ENCODE results near the gene LSM7.

The LSM7 gene

GRCh38 chr19:2328401-2329148, at the start of gene LSM7, which contains the start of gene SPPL2B:
TSS of gene LSM7 (minus strand) at chr19:2328586. CDS start at chr19:2328566, 20 bp downstream.
TSS of gene SPPL2B (plus strand) at chr19:2328684. CDS start at chr19:2328710, 26 bp downstream.
- DNase-seq: peak; percentile 88

- DNase-seq: no peak
Measured at GRCh38 chr19:2376784-2377519, 48.6 kb upstream of the LSM7 start.

DNA sequence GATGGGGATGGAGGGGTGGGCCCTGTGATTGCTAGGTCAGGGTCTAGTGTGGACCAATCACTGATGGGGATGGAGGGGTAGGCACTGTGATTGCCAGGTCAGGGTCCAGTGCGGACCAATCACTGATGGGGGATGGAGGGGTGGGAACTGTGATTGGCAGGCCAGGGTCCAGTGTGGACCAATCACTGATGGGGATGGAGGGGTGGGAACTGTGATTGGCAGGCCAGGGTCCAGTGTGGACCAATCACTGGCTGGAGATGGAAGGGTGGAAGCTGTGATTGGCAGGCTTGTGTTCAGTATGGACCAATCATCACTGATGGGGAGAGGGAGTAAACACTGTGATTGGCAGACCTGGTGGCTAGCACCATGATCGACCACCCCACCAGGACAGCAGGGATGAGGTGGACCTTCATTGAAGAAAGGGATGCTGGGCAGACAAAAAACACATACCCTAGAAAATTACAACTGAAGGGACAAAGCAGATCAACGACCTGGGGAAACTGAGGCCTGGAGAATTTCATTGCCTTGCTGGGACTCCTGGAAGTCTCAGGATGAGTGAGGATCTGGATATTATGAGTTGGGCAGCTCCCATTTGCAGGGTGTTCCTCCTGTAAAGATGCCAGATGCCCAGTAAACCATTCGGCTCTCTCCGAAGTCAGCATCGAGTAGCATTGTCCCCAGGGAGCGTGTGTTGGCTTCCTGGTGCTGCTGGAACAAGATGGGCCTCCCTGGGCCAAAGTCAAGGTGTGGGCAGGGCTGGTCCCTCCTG, 47.2 kb upstream of the LSM7 start:
- DNase-seq: no peak

- DNase-seq: no peak
Measured at GRCh38 chr19:2374808-2375207, 46.4 kb upstream of the LSM7 start.

- no peak for DNase-seq
Measured at GRCh38 chr19:2372076-2372612, 43.8 kb upstream of the LSM7 start.

DNA sequence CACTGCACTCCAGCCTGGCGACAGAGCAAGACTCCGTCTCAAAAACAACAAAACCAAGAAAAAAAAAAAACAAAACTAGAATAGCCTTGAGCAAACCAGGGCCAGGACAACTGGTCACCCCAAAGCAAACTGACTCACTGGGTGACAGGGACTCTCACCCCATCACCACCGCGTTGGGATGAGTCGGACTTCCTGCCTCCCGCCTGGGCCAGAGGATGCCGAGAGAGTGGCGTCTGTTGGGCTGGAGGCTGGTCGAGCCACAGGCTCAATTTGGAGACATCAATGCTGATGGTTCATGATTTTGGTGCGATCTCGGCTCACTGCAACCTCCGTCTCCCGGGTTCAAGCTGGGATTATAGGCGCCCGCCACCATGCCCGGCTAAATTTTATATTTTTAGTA, 43.3 kb upstream of the LSM7 start:
- peak; percentile 28 for DNase-seq

DNA sequence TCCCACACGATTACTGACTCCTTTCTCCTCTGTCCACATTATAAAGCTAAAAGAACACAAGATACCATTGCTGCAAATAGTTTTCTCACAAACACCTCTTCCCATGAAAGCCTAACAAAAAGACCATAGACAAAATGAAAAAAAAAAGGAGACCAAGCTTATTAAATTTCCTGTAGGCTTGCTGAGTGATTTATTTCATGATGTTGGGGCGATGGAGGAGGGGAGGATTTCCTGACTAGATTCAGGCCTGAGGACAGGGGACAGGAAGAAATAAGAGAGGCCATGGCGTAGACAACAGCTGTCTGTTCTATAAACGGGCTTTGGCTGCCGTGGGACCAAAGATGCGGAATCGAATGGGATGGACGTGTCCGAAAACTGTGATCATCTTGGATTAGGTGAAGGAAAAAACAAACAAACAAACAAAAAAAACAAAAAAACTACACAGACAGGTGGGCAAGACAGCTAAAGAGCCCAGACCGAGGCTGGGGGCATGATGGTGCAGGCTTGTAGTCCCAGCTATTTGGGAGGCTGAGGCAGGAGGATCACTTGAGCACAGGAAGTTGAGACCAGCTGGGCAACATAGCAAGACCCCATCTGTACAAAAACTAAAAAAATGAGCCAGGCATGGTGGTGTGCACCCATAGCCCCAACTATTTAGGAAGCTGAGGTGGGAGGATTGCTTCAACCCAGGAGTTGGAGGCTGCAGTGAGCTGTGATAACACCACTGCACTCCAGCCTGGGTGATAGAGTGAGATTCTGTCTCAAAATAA, 37.0 kb upstream of the LSM7 start:
- DNase-seq: no peak

- DNase-seq: no peak
Measured at GRCh38 chr19:2363419-2363818, 35.0 kb upstream of the LSM7 start.

- DNase-seq: no peak
Measured at GRCh38 chr19:2362970-2363300, 34.5 kb upstream of the LSM7 start.

DNA sequence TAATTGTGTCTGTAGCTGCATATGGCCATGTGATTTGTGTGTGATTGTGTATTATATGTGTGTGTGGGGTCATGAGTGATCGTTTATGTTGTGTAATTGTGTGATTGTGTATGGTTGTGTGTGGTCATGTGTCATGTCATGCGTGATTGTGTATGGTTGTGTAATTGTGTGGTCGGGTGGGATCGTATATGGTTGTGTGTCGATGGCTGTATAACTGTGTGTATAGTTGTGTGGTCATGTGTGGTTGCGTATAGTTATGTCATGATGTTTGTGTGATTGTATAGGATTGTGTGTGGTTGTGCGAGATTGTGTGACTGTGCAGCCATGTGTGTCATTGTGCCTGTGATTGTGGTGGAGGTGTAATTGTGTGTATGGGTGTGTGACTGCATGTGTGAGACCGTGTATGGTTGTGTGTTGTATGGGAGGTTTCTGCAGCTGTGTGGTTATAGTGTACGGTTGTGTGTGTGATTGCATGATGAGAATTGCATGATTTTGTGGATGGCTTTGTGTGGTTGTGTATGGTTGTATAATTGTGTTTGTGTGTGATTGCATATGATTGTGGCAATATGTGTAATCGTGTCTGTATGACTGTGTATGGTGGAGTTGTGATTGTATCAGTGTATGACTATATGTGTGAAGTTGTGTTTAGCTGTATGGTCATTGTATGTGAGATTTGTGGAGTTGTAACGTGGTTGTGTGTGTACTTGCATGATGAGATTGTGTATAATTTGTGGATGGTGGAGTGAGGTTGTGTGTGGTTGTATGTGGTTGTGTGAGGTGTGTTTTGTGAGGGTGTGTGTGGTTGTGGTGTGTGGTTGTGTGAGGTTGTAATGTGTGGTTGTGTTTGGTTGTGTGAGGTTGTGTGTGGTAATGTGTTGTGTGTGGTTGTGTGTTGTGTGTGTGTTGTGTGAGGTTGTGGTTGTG, 33.9 kb upstream of the LSM7 start:
- no peak for DNase-seq

GRCh38 chr19:2361246-2362045, 33.1 kb upstream of the LSM7 start:
- DNase-seq: no peak

- no peak for DNase-seq
Measured at GRCh38 chr19:2360833-2361232, 32.4 kb upstream of the LSM7 start.

- no peak for DNase-seq
Measured at GRCh38 chr19:2359992-2360685, 31.8 kb upstream of the LSM7 start, which contains the start of gene TMPRSS9. TSS of gene TMPRSS9 (plus strand) at chr19:2360265. CDS start at chr19:2389786, 29,521 bp downstream.

DNA sequence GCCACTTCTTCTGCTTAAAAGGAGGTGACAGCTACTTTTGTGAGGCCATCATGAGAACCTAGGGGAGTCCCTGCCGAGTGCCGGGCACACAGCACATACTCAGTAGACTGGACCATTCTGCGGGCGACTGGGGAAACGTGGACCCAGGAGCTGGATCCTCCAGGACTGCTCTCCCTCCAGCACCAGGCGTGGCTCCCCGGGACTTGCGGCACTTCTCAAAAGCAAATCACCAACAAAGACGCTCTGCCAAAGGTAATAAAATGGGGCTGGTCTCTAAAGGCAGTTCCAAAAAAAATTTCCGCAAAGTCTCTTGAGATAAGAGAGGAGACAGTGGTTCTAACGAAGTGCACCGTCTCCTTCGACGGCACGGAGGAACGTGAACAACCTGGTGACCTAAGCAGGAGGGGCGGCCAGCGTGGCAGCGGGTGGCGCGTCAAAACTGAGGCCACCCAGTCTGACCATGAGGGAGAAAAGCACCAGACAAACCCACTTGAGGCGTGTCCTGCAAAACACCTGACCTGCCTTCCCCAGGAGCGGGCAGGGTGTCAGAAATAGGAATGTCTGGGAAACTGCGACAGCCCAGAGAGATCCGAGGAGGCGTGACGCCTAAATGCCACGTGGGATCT, 30.3 kb upstream of the LSM7 start:
- no peak for DNase-seq

- no peak for DNase-seq
Measured at GRCh38 chr19:2357279-2358206, 29.2 kb upstream of the LSM7 start.

- no peak for DNase-seq
Measured at GRCh38 chr19:2356036-2356646, 27.8 kb upstream of the LSM7 start.

- DNase-seq: peak; percentile 35
Measured at GRCh38 chr19:2355168-2356035, 27.0 kb upstream of the LSM7 start.
